Activated CD4-positive, alpha-beta memory T cell treated with anti-CD3 and anti-CD28 coated beads for 36 hours (primary cell): ENCODE measurements around the gene BSCL2. TPM values are rescaled to one million over a fixed set of nuclear protein-coding genes. Genes with fewer than 3 reads are reported as not detected.
"Not testable (repeated sequence)": the region's sequence is repeated elsewhere in the genome, so short reads cannot be mapped to it uniquely, and the experiment has no call there.

ENCODE experiments used
- CTCF ChIA-PET: fragments of 350-600 bp; sonication (Branson Sonifier 250); formaldehyde crosslinking; loops from one replicate; lab custom pipeline; 2021; ENCODE audit warnings: antibody characterized with exemption, inconsistent platforms; lab: Charles Lee
- POLR2A ChIA-PET: fragments of 350-600 bp; sonication (Branson Sonifier 250); formaldehyde crosslinking; loops from one replicate; lab custom pipeline; 2021; ENCODE audit warnings: antibody characterized with exemption; lab: Charles Lee
- DNase-seq: peaks from one replicate; pipeline ENCODE4 v3.0.0-alpha.2; 2020
- H3K27ac Mint-ChIP-seq: one replicate; pipeline ENCODE4 v1.8.0; 2021; ENCODE audit warnings: mixed read lengths
- H3K27me3 Mint-ChIP-seq: one replicate; pipeline ENCODE4 v1.8.0; 2021; ENCODE audit warnings: mixed read lengths
- H3K36me3 Mint-ChIP-seq: one replicate; pipeline ENCODE4 v1.8.0; 2021; ENCODE audit warnings: mixed read lengths
- H3K4me1 Mint-ChIP-seq: one replicate; pipeline ENCODE4 v1.8.0; 2021; ENCODE audit warnings: low read depth, mixed read lengths
- H3K4me3 Mint-ChIP-seq: one replicate; pipeline ENCODE4 v1.8.0; 2021; ENCODE audit warnings: mild to moderate bottlenecking, mixed read lengths
- H3K9me3 Mint-ChIP-seq: one replicate; pipeline ENCODE4 v1.8.0; 2021; ENCODE audit warnings: mixed read lengths
- intact Hi-C: fragments of 100-400 bp; cut with micrococcal nuclease; formaldehyde crosslinking; loops from one replicate; pipeline ENCODE4 v1.15.1; 2023
- total RNA-seq, 2 experiments: library from RNA; stranded (reverse); gene quantifications; one replicate each; pipeline ENCODE4 v1.2.3, GENCODE V29; 2021

BSCL2 gene
- total RNA-seq, 2 experiments from 2014 or later: 18.0 to 20.4 TPM

GRCh38 chr11:62656796-62657429 is 50.3 kb downstream of the BSCL2 start:
- H3K36me3 Mint-ChIP-seq: no peaks in the 10 kb centered on the region
- H3K27me3 Mint-ChIP-seq: no peaks in the 10 kb centered on the region
- no peak for DNase-seq
- POLR2A ChIA-PET: interaction anchor here (0.6 to 1.8 kb wide), 4 partner anchors 8 to 52 kb away, joined by 3 to 4 read pairs (median 4); partner anchors contain the start of genes C11orf98, CSKMT and GANAB
- no peaks in the 10 kb centered on the region for H3K9me3 Mint-ChIP-seq
- intact Hi-C loops: no loop called here
- no peak overlapping the region for H3K27ac Mint-ChIP-seq
- CTCF ChIA-PET: interaction anchor here (1.0 to 1.3 kb wide), 4 partner anchors 8 to 37 kb away, joined by 3 to 5 read pairs (median 4); partner anchors contain the start of genes C11orf98, CSKMT, LBHD1 and UQCC3
- peaks cover 14% of the 10 kb centered on the region for H3K4me1 Mint-ChIP-seq
- H3K4me3 Mint-ChIP-seq: no peak overlapping the region

GRCh38 chr11:62654297-62654696 is 52.9 kb downstream of the BSCL2 start:
- CTCF ChIA-PET: interaction anchor here (1.0 to 1.6 kb wide), 3 partner anchors 16 to 230 kb away, joined by 3 to 4 read pairs (median 4); no protein-coding TSS in a partner anchor
- peaks cover 22% of the 10 kb centered on the region for H3K4me1 Mint-ChIP-seq
- peak overlapping the region; percentile 43 for H3K4me3 Mint-ChIP-seq
- POLR2A ChIA-PET: interaction anchor here (1.4 to 2.6 kb wide), 4 partner anchors 10 to 80 kb away, joined by 3 to 36 read pairs (median 6); partner anchors contain the start of genes C11orf98, CSKMT and EML3
- peaks cover 4% of the 10 kb centered on the region for H3K36me3 Mint-ChIP-seq
- no peak for DNase-seq
- intact Hi-C loops: no loop called here
- H3K27me3 Mint-ChIP-seq: no peaks in the 10 kb centered on the region
- H3K9me3 Mint-ChIP-seq: no peaks in the 10 kb centered on the region
- H3K27ac Mint-ChIP-seq: peak overlapping the region; percentile 69

- Mint-ChIP-seq H3K27ac (peak overlapping the region; percentile 81), H3K36me3 (peaks cover 8% of the 10 kb centered on the region), H3K9me3 (no peaks in the 10 kb centered on the region), H3K4me3 (peak overlapping the region; percentile 85), H3K4me1 (peaks cover 22% of the 10 kb centered on the region), H3K27me3 (no peaks in the 10 kb centered on the region)
- ChIA-PET CTCF (interaction anchor here (0.6 to 1.6 kb wide), 4 partner anchors 12 to 61 kb away, joined by 4 to 6 read pairs (median 5); partner anchors contain the start of genes B3GAT3, C11orf98, CSKMT and TUT1), POLR2A (interaction anchor here (1.0 to 2.1 kb wide), 17 partner anchors 11 to 203 kb away, joined by 3 to 71 read pairs (median 4); partner anchors contain the start of genes B3GAT3, C11orf98, CSKMT and EML3)
- intact Hi-C loops: loop anchor here (1.0 to 2.0 kb wide), 5 partner anchors 13 to 74 kb away; partner anchors contain the start of genes C11orf98, CSKMT, HNRNPUL2 and TUT1
- peak; percentile 59 for DNase-seq
Measured at GRCh38 chr11:62652161-62653006, 54.8 kb downstream of the BSCL2 start.

- not testable (repeated sequence) for H3K27ac Mint-ChIP-seq
- CTCF ChIA-PET: interaction anchor here (0.7 to 1.3 kb wide), 4 partner anchors 9 to 93 kb away, joined by 3 to 4 read pairs (median 3); no protein-coding TSS in a partner anchor
Measured at GRCh38 chr11:62650283-62650682, 56.9 kb downstream of the BSCL2 start.

GRCh38 chr11:62649486-62649885 is 57.7 kb downstream of the BSCL2 start:
- Mint-ChIP-seq H3K27ac (no peak overlapping the region), H3K27me3 (no peaks in the 10 kb centered on the region), H3K4me3 (no peak overlapping the region), H3K36me3 (peaks cover 14% of the 10 kb centered on the region), H3K4me1 (peaks cover 32% of the 10 kb centered on the region), H3K9me3 (no peaks in the 10 kb centered on the region)
- intact Hi-C loops: no loop called here
- DNase-seq: no peak
- ChIA-PET POLR2A (interaction anchor here (0.6 to 7.2 kb wide), 4 partner anchors 10 to 60 kb away, joined by 3 to 68 read pairs (median 7); partner anchors contain the start of genes C11orf98, CSKMT, LBHD1 and UQCC3), CTCF (interaction anchor here (0.6 to 1.0 kb wide), 4 partner anchors 9 to 225 kb away, joined by 3 to 4 read pairs (median 3); no protein-coding TSS in a partner anchor)

More at GRCh38 chr11:62650283-62650682, 56.9 kb downstream of the BSCL2 start:
- H3K4me3 Mint-ChIP-seq, intact Hi-C loops, DNase-seq, H3K27me3 Mint-ChIP-seq, H3K9me3 Mint-ChIP-seq: not testable (repeated sequence)
- H3K36me3 Mint-ChIP-seq: peaks cover 10% of the 10 kb centered on the region
- H3K4me1 Mint-ChIP-seq: peaks cover 28% of the 10 kb centered on the region
- POLR2A ChIA-PET: interaction anchor here (1.2 kb wide), 1 partner anchor 59 kb away, joined by 5 read pairs; the partner anchor contains the start of gene TUT1

GRCh38 chr11:62648967-62649364 is 58.3 kb downstream of the BSCL2 start:
- DNase-seq: no peak
- Mint-ChIP-seq H3K27ac (no peak overlapping the region), H3K4me1 (peaks cover 32% of the 10 kb centered on the region), H3K9me3 (no peaks in the 10 kb centered on the region), H3K4me3 (no peak overlapping the region), H3K27me3 (no peaks in the 10 kb centered on the region), H3K36me3 (peaks cover 16% of the 10 kb centered on the region)
- CTCF ChIA-PET: interaction anchor here (0.6 to 1.7 kb wide), 4 partner anchors 8 to 224 kb away, joined by 3 to 5 read pairs (median 3); partner anchors contain the start of gene TUT1
- intact Hi-C loops: no loop called here
- POLR2A ChIA-PET: interaction anchor here (1.4 to 7.2 kb wide), 4 partner anchors 11 to 57 kb away, joined by 3 to 68 read pairs (median 8); partner anchors contain the start of genes C11orf98, CSKMT, LBHD1 and TUT1

- CTCF ChIA-PET: interaction anchor here (0.6 to 1.7 kb wide), 4 partner anchors 7 to 138 kb away, joined by 3 to 5 read pairs (median 3); partner anchors contain the start of gene TUT1
- H3K36me3 Mint-ChIP-seq: peaks cover 16% of the 10 kb centered on the region
Measured at GRCh38 chr11:62648185-62648966, 58.8 kb downstream of the BSCL2 start.

GRCh38 chr11:62647609-62648005 is 59.6 kb downstream of the BSCL2 start:
- CTCF ChIA-PET: interaction anchor here (0.7 to 1.7 kb wide), 2 partner anchors 56 to 138 kb away, joined by 3 to 5 read pairs; partner anchors contain the start of gene TUT1

More at GRCh38 chr11:62648185-62648966, 58.8 kb downstream of the BSCL2 start:
- no peak overlapping the region for H3K27ac Mint-ChIP-seq
- DNase-seq: no peak
- no peak overlapping the region for H3K4me3 Mint-ChIP-seq
- intact Hi-C loops: no loop called here
- POLR2A ChIA-PET: interaction anchor here (1.4 to 7.2 kb wide), 5 partner anchors 11 to 57 kb away, joined by 3 to 68 read pairs (median 6); partner anchors contain the start of genes C11orf98, CSKMT, LBHD1 and TUT1
- no peaks in the 10 kb centered on the region for H3K9me3 Mint-ChIP-seq
- H3K4me1 Mint-ChIP-seq: peaks cover 29% of the 10 kb centered on the region
- H3K27me3 Mint-ChIP-seq: no peaks in the 10 kb centered on the region

GRCh38 chr11:62646825-62647608 is 60.2 kb downstream of the BSCL2 start:
- H3K27ac Mint-ChIP-seq: peak overlapping the region; percentile 94
- no peaks in the 10 kb centered on the region for H3K27me3 Mint-ChIP-seq
- intact Hi-C loops: loop anchor here (1.0 to 2.0 kb wide), 3 partner anchors 25 to 56 kb away; partner anchors contain the start of genes EML3, ROM1 and TUT1
- no peaks in the 10 kb centered on the region for H3K9me3 Mint-ChIP-seq
- ChIA-PET POLR2A (interaction anchor here (0.6 to 7.2 kb wide), 12 partner anchors 9 to 194 kb away, joined by 3 to 68 read pairs (median 6); partner anchors contain the start of genes C11orf98, CSKMT, EML3 and LBHD1), CTCF (interaction anchor here (0.8 to 1.7 kb wide), 5 partner anchors 35 to 222 kb away, joined by 3 to 5 read pairs (median 4); partner anchors contain the start of gene TUT1)
- peaks cover 18% of the 10 kb centered on the region for H3K36me3 Mint-ChIP-seq
- H3K4me3 Mint-ChIP-seq: peak overlapping the region; percentile 94
- no peak for DNase-seq
- H3K4me1 Mint-ChIP-seq: peaks cover 29% of the 10 kb centered on the region

More at GRCh38 chr11:62647609-62648005, 59.6 kb downstream of the BSCL2 start:
- no peak overlapping the region for H3K4me3 Mint-ChIP-seq
- DNase-seq: no peak
- H3K4me1 Mint-ChIP-seq: peaks cover 29% of the 10 kb centered on the region
- intact Hi-C loops: loop anchor here (2.0 kb wide), 1 partner anchor 35 kb away; the partner anchor contains the start of genes EML3 and ROM1
- no peaks in the 10 kb centered on the region for H3K9me3 Mint-ChIP-seq
- POLR2A ChIA-PET: interaction anchor here (1.4 to 7.2 kb wide), 4 partner anchors 19 to 56 kb away, joined by 4 to 68 read pairs (median 8); partner anchors contain the start of genes C11orf98, CSKMT, LBHD1 and TUT1
- H3K36me3 Mint-ChIP-seq: peaks cover 17% of the 10 kb centered on the region
- H3K27me3 Mint-ChIP-seq: no peaks in the 10 kb centered on the region
- no peak overlapping the region for H3K27ac Mint-ChIP-seq
